HG03442 (cell line): ENCODE results near the gene STYK1.
"Not testable (repeated sequence)": the region's sequence is repeated elsewhere in the genome, so short reads cannot be mapped to it uniquely, and the experiment has no call there.

ENCODE experiments used
- ATAC-seq: cut with Tn5 transposase; IDR thresholded peaks from one replicate; pipeline ENCODE4 v1.9.1; 2021; ENCODE audit warnings: mild to moderate bottlenecking, moderate library complexity; ENCODE audit not compliant: unreplicated experiment

STYK1 gene

DNA sequence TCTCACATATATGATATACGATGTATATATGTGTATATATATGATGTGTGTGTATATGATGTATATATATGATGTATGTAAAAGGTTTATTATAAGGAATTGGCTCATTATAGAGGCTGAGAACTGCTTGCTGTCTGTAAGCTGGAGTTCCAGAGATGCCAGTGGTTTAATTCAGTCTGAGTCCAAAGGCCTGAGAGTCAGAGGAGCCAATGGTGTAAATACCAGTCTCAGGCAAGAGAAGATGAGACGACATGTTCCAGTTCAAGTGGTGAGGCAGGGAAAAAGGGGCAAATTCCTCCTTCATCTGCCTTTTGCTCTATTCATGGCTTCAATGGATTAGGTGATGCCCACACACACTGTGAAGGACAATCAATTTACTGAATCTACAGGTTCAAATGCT, 17.1 kb upstream of the STYK1 start:
- no peak for ATAC-seq

DNA sequence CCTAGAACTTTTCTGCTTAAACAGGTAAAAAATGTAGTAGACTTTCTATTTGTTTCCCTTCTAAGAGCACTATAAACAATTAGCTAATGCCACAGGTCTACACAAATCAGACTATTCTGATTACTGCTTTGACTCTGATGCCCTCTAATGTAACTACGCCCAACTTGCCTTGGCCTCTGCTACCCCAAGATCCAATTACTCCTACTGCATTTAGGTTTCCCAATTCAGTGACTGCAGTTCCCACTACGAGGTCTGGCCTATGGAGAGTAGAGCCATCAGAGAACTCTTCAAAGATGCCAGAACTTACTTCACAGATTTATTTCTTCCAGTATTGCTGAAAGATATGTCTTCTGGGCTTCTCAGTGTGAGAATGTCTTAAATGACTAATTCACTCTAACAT, 15.3 kb upstream of the STYK1 start:
- no peak for ATAC-seq

DNA sequence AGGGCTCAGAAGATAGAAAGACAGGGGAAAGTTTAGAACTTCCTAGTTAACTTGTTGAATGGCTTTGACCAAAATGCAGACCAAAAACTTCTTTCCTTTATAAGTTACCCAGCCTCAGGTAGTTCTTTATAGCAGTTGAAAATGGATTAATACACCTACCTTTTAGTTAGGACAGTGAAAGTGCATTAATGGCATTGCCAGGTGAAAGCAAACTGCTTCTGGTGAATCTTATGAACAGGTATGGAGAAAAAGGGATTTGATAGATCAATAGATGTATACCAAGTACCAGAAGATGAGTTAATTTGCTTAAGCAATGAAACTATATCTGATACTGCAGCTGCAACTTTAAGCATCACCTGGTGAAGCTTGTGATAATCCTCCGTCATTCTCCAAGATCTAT, 14.2 kb upstream of the STYK1 start:
- no peak for ATAC-seq

DNA sequence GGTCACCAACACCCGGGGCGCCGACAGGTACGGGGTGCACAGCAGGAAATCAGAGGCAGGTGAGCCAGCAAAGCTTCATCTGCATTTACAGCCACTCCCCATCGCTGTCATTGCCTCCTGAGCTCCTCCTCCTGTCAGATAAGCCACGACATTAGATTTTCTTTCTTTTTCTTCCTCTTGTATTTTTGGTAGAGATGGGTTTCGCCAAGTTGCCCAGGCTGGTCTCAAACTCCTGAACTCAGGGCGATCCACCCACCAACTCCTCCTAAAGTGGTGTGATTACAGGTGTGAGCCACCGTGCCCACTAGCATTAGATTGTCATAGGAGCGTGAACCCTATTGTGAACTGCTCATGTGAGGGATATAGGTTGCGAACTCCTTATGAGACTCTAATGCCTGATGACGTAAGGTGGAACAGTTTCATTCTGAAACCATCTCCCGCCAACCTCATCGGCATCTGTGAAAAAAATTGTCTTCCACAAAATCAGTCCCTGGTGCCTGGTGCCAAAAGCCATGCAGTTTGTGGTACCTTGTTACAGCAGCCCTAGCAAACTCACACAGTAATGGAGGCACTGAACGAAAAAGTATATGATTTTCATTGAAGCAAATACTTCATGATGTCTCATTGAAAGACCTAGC, 1.5 kb downstream of the STYK1 start:
- ATAC-seq = no peak

DNA sequence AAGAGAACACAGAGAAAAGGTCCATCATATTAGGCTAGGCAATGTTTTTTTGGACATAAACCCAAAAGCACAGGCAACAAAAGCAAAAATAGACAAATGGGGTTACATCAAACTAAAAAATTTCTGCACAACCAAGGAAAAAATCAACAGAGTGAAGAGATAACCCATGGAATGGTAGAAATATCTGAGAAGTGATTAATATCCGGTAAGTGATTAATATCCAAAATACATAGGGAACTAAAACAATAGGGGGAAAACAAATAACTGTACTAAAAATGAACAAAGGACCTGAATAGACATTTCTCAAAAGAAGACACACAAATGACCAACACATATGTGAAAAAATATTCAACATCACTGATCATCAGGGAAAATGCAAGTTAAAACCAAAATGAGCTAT, 4.3 kb downstream of the STYK1 start:
- ATAC-seq = no peak

DNA sequence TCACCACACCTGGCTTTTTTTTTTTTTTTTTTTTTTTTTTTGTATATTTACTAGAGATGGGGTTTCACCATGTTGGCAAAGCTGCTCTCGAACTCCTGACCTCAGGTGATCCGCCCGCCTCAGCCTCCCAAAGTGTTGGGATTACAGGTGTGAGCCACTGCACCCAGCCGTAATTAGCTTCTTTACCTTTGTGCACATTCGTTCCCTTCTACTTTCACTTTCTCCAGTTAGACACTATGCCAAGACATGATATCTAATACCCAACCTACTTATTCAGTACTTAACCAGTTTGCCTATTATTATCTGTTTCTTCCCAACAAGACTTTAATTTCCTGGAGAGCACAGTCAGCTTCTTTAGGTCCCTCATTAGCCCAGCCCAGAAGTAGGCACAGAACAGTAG, 5.3 kb downstream of the STYK1 start:
- ATAC-seq = no peak

DNA sequence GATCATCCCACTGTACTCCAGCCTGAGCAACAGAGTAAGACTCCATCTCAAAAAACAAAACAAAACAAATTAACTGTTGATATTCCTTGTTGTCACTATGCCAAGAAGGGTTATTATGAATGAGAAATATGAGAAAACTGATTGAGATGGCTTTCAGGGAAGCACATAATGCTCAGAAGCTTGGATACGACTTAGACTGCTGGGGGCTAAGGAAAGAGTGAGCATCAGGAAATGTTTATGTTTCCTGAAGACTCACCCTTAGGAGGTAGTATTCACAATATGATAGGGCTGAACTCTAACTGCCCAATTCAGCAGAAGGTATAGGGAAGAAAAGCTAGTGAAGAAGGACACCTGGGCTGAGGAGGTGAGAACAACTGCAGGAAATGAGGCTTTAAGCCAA, 6.3 kb downstream of the STYK1 start:
- no peak for ATAC-seq

DNA sequence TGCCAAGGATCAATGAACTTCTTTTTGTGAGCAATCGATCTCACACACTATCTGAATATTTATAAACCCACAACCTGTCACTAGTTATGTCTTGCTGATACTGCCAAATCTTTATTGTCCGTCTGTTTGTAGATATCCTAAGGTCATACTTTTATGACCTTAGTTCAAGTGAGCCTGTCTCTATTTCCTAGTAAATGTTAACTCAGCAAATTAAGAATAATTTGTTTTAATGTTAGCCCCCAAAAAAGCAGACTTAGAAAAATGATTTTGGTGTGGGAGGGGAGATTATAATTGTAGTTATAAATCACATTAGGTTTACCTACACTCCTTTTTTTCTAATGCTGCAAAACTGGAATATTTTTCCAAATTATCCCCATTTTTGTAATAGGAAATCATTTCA, 9.4 kb downstream of the STYK1 start:
- ATAC-seq = no peak

DNA sequence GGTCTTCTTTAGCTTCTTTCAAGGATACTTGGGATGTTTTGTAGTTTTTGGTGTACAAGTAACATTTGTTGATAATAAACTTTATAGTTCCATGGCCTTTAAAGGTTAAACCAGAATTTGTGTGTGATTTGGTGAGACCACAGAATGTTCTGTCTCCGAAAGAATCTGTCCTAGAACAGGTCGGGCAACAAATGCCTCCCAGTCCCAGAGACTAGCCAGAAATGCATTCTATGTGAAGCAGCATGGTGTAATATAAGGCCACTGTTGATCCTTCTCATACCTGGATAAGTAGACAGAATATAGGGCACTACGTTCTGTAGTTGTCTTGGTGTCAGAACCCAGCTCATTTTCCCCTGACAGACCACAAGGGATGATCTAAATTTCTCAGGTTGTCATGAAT, 10.0 kb downstream of the STYK1 start:
- ATAC-seq = no peak

DNA sequence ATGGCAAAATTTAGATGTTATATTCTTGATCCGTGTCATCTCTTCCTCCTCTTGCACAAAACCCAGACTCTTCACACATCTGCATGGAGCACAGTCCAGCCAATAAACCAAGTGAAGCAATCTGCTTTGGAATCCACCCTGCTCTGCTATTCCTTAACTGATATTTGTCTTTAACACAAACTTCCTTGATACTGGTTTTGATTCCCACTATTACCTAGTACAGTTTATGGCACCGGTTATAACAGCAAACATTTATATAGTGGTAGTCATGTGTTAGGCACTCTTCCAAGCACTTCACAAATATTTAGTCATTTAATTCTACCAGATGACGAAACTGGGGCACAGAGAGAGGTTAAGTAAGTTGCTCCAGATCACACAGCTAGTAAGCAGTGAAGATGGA, 12.5 kb downstream of the STYK1 start:
- no peak for ATAC-seq

DNA sequence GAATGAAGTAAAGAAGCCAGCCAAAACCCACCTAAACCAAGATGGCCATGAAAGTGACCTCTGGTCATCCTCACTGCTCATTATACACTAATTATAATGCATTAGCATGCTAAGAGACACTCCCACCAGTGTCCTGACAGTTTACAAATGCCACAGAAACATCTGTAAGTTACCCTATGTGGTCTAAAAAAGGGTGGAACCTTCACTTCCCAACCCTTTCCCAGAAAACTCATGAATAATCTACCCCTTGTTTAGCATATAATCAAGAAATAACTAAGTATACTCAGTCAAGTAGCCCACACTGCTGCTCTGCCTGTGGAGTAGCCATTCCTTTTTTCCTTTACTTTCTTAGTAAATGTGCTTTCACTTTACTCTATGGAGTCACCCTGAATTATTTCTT, 19.8 kb downstream of the STYK1 start:
- no peak for ATAC-seq

DNA sequence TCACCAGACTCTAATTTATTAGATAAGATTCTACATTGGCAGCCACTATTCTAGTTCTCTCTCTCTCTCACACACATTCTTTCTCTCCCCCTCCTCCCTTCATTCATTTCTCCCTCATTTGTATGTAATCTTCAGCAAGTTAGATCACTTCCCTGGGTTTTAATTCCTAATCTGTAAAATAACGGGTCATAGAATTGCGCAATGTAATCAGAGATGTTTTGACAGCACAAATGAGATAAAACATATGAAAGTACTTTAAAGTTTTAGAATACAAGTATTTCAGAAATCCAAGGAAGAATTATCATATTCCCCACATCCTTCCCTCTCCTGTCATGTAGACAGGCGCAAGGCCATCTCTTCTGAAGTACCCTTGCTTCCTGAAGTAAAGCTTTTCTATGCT, 21.7 kb downstream of the STYK1 start:
- ATAC-seq = no peak

DNA sequence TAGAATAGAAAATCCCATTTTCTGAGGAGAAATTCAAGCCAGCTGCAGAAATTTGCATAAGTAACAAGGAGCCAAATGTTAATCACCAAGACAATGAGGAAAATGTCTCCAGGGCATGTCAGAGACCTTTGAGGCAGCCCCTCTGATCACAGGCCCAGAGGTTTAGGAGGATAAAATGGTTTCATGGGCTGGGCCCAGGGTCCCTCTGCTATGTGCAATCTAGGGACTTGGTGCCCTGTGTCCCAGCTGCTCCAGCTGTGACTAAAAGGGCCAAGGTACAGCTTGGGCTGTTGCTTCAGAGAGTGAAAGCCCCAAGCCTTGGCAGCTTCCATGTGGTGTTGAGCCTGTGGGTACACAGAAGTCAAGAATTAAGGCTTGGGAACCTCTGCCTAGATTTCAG, 27.3 kb downstream of the STYK1 start:
- not testable (repeated sequence) for ATAC-seq

DNA sequence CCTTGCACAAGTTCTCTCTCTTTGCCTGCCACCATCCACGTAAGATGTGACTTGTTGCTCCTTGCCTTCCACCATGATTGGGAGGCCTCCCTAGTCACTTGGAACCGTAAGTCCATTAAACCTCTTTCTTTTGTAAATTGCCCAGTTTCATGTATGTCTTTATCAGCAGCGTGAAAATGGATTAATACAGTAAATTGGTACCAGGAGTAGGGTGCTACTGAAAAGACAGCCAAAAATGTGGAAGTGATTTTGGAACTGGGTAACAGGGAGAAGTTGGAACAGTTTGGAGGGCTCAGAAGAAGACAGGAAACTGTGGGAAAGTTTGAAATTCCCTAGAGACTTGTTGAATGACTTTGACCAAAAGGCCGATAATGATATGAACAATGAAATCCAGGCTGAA, 27.9 kb downstream of the STYK1 start:
- no peak for ATAC-seq

DNA sequence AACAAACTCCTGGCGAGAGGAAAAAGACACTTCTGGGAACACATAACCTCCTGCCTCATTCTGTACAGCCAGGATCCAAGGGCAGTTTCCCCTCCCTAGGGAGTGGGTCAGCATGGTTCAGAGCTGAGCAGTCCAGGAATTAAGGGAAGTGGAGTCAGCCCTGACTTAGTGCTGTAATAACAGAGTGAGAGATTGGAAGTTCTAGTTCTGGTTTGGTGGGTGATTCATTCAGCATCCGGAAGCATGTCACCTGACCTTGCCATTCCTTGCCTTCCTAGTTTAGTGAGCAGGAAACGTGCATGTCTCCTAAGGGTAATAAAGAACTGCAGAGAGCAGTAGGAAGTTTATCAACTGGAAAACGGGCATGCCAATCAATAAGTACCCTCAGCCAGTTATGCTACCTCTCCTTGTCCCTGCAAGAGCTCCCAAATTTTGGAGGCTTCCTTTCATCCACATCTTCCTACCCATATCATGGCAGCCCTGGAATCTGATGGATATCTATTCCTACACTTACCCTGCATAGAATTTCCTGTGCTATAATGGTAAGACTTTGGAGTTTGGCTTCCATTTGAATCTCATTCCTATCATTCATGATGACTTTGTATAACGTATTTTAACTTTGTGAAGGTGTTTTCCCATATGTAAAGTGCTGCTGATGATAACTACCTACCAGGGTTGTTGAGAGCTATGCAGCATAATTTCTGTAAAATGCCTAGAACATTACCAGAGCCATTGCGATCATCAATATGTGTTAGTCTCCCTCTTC, 31.9 kb downstream of the STYK1 start:
- ATAC-seq = no peak

DNA sequence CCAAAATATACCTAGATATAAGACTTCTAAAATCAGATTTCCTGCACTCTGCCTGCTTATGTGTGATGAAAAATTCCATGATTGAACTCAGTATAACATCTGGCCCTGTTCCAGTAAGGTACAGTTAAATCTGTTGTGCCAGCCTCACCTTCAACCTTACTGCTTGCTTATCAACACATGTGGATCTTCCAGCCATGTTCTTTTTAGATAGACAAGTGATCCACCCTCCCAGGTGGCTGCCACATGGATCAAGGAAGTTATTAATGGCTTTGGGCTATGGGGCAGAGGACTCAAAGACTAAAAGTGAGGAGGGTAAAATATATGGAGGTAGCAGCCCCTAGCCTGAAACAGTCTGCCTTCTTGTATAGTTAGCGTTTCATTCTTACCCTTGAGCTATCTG, 35.1 kb downstream of the STYK1 start:
- ATAC-seq = no peak

DNA sequence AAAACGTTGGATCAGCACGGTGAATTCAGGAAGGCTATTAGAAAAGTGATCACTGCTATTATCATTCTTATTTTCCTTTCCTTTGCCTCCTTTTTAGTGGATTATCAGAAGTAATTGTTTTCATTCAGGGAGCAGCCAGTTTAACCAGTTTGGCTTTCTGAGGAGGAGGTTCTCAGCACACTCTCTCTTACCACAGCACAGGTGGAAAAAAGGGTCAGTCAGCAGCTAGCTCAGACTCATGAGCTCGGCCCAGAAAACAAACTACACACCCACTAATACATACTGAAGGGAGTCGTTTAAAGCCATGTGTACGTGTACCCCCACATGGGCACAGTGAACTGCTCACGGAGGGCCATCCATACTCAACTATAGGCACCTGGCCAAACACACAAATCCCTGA, 37.2 kb downstream of the STYK1 start:
- ATAC-seq = no peak

DNA sequence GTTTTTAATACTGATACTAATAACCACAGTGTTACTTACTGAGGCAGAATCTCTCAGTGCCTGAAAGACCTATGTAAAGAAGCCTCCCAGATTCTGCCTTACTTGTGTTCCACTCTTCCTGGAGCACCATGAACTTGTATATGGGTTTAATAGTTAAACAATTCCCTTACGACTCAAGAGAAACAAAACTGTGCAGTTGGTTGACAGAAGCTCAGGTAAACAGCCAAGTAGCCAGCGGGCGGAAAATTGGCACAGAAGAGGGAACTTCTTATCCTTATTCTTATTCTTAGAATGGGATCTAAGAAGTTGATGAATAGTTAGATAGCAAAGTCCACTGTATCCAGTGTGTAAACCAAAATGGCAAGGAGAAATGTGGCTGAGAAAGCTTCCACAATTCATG, 37.7 kb downstream of the STYK1 start:
- no peak for ATAC-seq

DNA sequence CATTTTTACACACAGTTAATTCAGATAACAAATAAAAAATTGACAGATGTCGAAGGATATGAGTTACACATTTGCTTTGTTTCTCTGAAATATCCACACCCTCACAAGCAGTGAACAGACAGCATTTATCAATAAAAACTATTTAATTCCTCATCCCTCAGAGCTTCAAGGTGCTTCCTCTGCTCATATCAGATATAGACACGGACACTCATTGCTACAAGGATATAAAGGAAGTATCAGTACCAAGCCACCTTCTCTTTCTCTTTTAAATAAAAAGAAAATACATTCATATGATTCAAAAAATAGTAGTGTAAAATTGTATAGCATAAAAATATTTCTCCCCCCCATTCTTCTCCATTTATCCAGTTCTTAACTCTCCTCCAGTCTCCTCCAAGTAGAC, 38.5 kb downstream of the STYK1 start:
- no peak for ATAC-seq

DNA sequence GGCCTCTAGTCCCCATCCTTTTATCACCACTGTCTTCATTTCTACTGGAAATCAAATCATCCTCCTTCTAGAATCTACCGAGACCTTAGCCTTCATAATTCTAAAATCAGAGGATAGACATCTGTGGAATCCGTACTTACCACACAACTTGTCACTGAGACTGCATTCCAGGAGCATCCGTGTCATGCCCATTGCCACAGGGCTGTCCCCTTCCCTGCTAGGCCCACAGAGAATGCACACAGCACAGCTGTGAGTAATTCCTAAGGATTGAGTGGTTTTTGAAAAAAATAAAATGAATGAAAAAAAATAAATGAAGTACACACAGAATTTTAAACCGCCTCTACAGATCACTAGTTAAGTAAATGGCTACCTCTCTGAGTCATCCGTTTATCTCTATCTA, 39.4 kb downstream of the STYK1 start:
- ATAC-seq = no peak

DNA sequence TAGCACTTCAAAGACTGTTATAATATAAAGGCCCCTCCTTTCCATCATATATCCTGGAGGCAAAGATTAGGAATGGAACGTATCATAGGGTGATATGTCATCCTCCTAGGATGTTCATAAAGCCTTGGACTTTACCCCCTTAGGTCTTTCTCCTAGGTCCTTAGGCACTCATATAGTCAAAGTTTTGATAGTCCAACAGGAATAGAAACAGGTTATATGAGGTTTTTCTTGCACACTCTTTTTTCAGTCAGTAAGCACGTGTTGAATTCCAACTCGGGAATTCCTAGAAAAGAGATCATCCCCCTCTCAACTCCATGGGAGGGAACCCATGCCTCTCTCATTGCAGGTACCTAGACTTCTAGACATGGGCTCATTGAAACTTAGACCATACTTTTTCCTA, 40.3 kb downstream of the STYK1 start:
- ATAC-seq = no peak

DNA sequence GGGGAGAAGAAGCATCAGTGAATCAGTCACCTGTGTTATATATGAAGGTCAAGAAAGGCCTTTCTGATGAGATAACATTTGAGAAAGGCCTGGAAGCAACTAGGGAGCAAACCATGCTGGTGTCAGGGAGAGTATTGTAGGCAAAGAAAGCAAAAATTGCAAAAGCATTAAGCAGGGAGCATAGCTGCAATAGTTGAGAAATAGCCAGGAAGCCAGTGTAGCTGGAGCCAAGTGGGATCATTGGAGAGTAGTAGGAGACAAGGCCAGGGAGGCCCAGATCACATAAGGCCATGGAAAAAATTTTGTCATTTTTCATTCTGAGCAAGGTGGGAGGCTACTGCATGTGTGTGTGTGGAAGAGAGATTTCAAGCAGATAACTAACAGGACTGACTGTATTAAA, 41.6 kb downstream of the STYK1 start:
- no peak for ATAC-seq

DNA sequence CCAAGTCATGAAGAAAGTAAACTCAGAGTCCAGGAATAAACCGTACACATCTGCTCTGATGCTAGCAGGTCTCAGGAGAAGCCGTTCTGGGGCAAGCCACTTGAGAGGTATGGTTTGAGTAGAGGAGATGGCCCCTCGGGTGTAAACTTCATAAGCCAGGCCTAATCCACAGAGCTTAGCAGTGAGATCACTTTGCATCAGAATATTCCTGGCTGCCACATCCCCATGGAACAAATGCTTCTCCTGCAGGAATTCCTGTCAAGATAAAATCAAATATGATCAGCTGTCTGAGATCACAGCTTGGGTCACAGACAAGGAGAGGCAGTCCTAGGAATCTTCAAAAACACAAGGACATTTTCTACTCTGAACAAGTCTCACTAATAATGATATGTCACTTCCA, 49.2 kb downstream of the STYK1 start:
- no peak for ATAC-seq
